HG03280 (cell line): Measurements from ENCODE around the gene SLC6A20.

Source experiments
- ATAC-seq: cut with Tn5 transposase; IDR thresholded peaks from one replicate; pipeline ENCODE4 v1.9.1; 2021; ENCODE audit warnings: mild to moderate bottlenecking, moderate library complexity; ENCODE audit not compliant: unreplicated experiment

The SLC6A20 gene

DNA sequence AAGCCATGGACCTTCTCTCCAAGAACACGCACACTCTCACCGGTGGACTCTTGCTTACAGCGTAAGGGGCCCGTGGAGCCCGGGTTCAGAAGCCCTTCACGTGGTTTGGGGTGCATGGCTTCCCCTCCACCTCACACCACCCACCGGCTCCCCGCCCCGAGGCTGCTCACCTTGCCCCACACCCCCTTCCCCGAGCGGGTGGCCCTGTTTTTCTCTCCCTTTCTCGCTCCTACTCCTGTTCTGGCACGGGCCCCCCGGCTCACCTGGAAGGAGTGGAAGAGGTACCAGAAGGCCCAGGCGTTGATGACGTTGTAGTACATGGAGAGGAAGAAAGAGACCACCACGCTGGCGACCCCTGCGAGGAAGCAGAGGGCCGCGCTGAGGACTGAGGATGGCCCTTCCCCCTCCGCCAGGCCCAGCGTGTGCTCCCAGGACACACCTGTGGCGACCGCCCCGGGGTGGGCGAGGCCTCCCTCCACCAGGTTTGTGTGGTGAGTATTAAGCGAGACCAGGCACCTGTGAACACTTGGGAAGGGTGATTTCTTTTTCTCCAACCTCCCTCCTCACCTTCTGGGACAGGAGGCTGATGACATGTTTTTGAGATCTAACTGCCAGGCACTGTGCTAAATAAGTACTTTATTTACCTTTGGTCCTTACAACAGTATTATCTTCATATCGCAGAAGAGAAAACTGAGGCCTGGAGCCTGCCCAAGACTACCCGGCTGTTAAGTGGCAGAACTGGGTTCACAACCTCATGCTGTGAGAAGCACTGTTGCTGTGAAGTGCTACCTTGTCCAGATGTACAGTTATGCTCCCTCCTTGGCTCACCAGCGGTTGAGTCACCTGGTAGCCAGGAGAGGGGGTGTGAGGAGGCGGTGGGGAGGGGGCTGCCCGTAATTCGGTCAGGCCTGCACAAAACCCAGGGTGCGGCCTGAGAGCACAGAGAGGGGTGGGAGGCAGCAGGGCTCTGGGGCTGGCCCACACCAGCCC, 16.3 kb downstream of the SLC6A20 start:
- no peak for ATAC-seq

DNA sequence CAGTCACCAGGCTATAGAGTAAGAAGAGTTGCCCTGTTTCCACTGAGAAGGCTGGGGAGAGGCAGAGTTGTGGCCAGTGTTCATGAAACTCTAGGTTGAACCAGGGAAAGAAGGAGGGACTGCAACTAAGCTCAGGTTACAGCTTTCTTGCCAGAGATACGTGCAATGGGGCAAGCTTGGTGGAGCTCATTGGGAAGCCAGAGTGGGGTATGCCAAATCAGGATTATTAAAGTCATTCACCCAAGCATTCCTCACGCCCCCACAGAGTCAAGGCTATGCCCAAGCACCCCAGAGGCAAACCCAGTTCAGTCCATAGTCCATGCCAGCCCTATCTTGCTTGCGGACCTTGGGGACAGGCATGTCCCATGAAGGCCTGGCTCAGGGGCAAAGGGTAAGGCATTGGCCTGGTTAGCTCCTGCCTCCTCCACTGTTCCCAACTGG, 17.6 kb downstream of the SLC6A20 start:
- no peak for ATAC-seq

DNA sequence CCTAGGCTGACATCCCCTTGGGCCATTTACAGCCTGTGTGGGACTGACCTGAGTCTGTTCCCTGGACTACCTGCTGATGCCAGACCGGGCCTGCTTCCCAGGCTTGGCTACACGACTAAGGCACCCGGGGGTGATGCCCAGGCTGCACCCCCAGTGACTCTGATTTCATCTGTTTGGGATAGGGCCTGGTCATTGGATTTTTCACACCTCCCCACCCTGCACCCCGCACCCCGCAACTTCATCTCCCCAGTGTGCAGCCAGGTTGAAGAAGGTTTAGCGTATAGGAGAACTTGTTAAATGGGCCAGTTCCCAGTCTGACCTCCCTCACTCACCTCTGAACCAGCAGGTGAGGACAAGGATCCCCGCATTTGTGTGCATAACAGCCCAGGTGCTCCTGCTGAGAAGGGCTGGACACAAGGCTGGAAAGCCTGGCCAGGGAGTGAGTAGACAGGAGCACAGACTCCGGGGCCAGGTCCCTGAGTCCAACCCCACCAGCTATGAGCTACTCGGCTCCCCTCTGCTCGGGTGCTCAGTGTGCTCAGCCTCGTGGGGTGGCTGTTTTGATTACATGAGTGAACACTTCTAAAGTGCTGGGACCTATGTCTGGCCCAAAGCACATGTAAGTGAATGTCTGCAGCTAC, 18.5 kb downstream of the SLC6A20 start:
- ATAC-seq: no peak

DNA sequence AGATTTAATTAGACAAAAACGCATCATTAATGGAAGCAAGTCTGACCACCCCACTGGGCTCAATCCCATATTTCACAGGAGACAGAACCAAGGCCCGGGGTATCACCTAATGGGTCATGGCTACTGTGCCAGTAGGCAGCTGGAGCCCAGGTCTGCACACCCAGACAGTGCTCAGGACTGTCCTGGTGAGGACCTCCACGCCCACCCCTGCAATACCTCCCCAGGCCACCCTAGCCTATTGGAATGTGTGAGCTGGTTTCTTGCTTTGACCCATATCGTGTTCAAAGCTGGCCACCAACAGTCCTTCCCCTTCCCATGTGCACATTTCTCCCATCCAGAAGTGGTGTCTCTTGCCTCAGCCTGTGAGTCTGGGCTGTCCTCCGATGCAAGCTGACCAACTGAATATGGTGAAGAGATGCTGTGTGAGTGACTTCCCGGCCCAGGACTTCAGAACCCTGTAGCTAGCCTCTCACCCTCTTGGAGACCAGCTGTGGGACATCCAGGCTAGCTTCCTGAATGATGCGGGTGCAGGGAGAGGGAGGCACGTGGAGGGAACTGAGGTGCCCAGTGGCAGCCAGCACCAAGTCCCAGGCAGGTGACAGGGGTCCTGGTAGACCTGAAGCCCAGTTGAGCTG, 19.1 kb downstream of the SLC6A20 start:
- ATAC-seq: no peak

DNA sequence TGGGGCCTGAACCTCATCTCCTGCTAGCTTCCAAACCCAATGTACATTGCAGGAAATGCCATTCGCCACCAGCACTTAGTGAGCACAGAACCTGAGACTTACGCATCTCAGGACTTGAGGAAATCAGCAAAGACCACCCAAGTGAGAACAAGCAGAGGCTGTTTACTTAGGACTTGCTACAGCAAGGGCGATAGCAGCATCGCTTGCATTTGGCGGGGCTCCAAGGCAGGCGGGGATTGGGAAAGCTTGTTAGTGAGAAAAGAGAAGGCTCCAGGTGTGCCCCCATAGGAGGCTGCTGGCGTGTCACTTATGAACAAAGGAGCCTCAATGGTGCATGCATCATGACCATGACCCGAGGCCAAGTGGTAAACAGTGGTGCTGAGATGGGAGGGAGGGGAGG, 19.7 kb downstream of the SLC6A20 start:
- no peak for ATAC-seq

DNA sequence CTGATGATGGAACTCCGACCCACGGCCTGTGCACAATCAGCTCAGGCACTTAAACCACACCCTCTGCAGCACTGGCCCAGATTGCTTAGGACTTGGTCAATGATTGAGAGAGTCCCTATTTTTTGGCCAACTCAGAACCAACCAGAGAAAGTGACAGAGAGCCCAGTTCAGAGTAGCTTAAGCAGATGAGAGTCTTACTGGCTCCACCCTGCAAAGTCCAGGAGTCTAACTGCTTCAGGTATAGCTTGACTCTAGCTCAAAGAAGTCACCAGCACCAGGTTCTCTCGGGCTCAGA, 20.1 kb downstream of the SLC6A20 start:
- no peak for ATAC-seq

DNA sequence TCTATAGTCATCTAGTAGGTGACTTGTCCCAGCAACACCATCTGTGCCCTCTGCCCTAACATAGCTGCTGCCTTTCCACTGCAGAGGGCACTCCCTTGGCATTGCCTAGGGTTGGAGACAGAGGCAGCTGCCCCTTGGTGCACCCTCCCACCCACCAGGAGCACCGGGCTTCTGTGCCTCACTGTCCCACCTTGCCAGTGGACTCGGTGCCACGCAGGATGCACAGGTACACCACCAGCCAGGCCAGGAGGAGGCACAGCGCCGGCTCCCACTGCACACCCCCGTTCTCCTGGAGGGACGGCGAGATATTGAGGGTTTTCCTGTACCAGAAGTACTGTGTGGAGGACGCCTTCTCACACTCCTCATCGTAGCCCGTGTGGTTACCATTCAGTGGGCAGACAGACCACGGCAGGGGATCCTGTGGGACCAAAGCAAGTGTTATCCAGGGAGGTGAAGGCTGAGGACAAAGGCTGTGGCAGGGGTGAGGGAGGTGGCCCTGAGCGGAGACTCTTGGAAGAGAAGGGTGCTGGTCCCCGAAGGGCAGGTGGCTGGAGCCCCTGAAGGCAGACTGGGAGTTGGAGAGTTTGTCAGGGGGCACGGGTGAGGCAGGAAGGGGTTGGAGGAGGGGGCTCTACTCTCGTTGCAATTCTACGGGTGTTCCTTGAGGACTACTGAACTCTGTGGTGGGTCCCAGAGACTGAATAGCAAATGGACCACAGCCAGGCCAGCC, 20.6 kb downstream of the SLC6A20 start:
- ATAC-seq: no peak

DNA sequence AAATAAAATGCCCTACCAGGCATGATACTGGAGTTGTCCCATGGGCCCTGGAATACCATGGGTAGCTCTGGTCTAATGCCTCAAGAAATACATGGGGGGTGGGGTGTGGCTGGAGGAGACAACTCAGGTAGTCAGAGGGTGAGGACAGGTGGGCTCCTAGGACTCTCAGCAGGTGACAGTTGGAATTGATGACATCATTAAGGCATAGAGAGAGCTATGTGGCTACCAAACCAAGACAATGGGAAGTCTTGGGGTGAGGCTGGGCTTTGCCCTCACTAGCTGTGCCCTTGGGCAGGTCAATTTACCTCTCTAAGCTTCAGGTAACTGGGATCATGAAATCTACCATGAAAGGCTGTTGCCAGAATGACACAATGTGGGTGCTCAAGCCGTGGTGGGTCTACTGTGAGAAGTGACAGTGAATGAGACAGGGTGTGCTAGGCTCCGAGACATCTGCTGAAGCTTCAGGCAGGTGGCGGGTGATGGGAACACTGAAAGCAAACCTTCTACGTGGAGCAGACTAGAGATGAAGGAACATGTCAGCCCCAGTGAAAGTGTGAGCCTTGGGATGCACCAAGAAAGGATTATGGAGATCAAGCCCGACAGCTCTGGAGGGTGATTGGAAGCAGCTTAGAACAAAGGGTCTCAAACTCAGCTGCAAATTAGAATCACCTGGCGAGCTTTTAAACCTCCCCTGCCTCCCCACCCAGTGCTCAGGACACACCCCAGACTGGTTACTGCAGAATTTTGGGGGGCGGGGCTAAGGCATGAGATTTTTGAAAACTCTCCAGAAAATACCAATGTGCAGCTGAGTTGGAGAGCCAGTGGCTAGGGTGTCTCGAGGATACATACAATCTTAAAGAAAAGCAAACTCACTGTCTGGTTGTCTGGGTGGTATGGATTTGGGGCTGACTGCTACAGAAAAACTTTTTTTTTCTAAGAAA, 21.5 kb downstream of the SLC6A20 start:
- no peak for ATAC-seq

DNA sequence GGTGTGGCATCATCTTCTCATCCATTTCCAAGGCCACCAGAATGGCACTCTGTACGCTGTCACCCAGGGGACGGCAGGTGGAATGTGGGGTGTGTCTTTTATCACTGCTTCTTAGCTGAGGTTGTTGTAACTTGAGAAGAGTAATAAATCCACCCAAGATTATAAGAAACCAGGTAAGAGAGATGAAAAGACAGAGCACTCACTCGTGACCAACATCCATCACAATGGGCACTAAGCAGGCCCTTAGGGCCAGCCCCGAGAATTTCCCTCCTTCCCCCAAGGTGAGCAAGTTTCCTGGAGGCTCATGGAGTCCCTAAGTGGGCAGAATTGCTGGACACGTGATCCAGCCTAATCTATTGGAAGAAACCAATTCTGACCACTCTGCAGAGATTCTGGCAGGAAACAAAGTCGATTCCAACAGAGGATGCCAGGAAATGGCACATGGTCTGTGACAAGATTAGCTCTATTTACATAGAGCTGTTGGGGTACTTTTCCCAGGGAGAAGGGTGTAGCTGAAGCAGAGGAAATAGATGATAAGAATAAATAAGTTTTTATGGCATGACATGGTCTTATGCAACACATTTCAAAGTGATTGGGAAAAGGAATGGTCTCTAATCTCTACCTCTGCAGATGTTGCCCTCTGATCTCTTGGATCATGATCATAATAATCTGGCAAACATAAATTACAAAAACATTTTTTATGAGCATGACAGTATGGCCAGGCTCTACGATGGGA, 22.5 kb downstream of the SLC6A20 start:
- no peak for ATAC-seq

DNA sequence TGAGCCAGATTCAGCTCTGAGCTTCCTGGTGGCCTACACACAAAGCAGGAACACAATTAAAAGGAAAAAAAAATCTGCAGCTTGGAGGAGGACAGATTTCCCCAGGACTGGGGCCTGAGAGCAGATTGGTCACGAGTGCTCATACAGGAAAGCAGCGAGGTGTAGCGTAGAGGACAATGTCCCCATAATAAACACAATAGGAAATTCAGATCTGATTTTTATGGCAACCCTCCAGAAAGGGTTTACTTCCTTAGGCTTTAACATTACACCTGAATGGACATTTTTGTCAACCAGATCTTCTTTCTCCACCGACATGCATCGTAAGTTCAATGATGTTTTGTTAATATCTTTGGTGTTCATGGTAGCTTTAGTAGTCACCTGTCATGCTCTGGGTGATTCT, 23.3 kb downstream of the SLC6A20 start:
- ATAC-seq: no peak

DNA sequence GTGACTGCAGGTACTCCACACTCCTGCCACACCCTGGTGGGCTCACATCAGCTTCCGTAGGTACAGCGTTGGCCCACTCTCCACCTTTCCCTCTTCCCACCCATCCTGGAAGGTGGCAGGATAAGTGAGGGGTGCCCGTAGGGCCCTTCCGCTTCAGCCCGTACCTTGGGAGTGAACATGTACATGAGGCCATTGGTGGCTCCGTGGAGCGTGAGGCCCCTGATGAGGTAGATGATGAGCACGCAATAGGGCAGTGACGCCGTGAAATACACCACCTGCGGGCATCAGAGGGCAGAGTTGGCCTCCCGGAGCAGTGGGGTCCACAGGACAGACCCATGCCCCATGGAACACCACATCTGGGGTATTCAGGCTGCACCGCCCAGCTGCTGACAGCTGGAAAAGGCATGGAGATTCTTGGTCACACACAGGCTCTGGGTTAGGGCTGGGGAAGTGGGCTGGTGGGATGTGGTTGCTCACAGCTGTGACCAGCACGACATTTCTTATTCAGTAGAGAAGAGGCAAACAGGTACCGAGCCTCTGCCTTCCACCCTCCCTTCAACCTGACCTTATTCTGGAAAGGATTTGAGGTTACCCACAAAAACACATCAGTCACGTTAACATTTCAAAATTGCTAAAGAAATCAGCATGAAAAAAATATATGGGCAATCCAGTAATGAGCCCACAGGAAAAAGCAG, 23.8 kb downstream of the SLC6A20 start:
- ATAC-seq: no peak

DNA sequence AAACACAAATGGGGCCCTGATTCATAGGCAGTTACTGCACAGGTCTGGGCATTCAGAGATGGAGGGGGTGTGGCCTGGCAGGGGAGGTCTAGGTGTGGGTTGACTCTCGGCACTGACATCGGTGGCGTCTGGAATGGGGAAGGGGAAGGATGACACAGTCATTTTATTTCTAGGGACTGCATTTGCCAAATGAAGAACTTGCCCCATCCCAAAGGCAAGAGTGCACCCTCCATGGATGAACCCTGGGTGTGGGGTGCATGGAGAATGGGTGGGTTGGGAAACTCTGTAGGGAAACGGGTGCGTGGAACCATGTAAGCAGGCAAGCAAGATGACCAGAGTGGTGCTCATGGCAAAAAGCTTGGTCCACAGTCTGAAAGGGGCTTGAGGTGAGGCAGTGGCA, 24.5 kb downstream of the SLC6A20 start:
- no peak for ATAC-seq

DNA sequence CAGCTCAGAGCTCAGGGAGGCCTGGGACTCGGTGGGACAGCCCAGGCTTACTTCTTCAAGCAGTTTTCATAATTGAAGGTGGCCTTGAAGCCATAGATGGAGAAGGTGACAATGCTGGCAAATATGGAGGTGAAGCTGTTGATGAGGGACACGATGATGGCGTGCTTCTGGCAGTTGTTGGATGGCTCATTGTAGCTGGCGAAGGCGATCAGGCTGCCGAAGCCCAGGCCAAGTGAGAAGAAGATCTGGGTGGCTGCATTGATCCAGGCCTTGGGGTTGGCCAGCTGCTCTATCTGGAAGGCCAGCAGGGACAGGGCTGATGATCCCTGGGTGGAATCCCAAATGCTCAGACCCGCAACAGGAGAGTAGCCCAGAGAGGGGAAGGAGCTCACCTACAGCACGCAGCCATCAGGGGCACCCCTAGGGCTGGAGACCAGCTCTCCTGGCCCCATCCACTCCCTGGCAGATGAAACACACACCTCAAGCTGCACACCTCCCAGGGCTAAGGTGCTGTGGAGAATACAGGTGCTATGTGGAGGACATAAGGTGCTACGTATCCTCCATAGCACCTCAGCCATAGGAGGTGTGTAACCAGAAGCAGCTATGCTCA, 25.1 kb downstream of the SLC6A20 start:
- ATAC-seq: no peak

DNA sequence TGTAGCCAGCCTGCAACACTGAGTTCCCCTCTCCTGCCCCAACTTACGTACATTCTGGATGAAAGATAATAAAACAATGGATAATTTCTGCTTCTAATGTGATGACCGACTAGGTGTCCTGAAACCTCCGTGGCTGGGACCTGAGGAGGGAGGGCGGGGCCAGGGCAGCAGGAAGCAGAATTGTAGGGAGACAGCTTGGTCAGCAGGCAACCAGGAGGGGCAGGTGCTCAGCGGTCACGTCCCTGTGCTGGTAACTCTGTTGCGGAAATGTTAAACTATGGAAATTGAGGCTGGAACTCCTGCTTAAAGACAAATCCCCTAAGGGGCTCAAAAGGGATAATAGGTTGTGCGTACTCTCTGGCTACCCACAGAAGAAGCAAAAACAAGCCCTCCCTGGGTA, 30.4 kb downstream of the SLC6A20 start:
- no peak for ATAC-seq

DNA sequence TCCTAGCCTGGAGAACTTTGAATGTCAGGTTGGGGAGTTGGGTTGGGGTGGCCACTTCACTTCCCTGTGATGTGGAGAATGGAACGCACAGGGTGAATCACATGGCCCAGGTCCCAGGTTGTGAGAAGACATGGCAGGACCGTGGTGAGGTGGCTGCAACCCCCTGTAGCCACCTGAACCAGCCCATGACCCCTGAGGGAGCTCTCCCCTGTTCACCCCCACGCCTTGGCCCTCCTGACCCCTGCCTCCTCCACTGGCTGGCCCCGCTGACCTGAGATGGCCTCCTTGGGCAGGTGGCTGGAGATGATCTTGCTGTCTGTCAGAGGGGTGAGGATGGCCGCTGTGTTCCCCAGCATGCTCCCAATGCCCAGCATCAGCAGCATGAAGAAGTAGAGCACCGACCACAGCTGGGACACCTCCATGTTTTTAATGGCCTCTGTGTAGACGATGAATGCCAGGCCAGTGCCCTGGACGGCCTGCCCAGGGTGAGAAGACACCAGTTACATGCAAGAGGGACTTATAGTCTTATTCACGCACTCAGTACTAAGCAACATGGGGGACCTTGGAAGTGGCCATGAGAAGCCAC, 31.0 kb downstream of the SLC6A20 start:
- ATAC-seq: no peak

DNA sequence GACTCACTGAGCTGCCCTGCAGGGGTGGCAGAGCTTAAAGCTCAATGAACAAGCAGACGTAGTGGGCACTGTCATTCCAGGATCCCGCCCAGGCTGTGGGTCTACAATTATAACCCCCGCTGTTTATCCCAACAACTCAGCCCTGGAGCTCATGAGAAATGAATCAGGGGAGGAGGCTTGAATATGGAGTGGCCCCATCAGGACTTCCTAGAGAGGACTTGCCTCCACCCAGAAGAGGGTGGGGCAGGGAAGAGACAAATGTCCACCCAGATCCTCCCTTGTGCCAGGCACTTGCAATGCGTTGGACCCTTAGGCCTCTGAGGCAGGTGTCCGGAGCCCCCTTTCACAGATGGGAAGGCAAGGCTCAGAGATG, 33.0 kb downstream of the SLC6A20 start:
- no peak for ATAC-seq

DNA sequence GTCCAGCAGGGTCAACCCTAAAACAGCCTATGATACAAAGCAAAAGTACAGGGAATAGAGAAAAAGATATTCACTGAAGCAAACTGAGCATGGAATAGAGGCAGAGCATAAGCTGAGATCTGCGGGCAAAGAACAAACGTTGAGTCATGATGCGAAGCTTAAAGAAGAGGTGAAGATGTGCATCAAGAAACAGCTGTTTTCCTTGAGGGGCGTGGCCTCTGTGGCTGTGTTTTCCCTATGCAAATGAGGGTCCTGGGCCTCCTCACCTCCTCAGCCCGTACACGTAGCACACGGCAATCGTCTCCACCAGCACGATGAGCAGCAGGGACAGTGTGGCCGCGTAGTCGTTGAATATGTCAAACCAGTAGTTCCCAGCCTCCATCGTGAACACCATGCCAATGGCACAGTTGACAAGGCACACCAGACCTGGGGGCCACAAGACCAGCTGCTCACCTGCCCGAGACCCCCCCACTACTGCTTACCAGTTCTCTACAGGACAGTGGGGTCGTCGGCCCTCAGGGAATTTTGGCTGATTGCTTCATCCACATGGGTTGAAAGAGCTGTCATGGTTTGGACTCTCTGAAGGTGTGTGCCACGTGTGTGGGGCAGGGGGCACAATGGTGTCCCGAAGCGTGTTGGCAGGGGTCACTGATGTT, 33.6 kb downstream of the SLC6A20 start:
- no peak for ATAC-seq

DNA sequence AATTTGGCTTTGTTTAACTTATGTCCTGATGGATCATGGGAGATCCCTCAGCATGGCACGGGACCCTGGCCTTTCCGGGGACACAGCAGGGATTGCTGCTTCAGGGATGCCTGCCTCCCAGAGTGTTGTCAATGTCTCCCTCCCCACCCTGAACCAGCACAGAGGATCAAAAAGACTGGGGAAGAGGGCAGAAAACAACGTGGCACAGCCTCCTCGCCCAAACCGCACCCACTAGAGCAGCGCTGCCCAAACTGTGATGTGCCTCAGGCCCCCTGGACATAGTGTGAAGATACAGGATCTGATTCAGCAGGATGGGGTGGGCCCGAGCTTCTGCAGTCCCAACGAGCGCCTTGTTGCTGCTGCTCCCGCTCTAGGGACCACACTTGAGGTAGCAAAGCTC, 34.5 kb downstream of the SLC6A20 start:
- ATAC-seq: no peak
